HG02588 (cell line): ENCODE data around the gene GSTA4.
"Not testable (repeated sequence)": the region's sequence is repeated elsewhere in the genome, so short reads cannot be mapped to it uniquely, and the experiment has no call there.

ENCODE experiments used
- ATAC-seq: cut with Tn5 transposase; IDR thresholded peaks from one replicate; pipeline ENCODE4 v1.9.1; 2021; ENCODE audit warnings: mild to moderate bottlenecking, moderate library complexity; ENCODE audit not compliant: unreplicated experiment

GSTA4 gene

GRCh38 chr6:53014744-53015143, 19.7 kb upstream of the GSTA4 start:
- no peak for ATAC-seq

GRCh38 chr6:53014063-53014462, 19.0 kb upstream of the GSTA4 start:
- no peak for ATAC-seq

DNA sequence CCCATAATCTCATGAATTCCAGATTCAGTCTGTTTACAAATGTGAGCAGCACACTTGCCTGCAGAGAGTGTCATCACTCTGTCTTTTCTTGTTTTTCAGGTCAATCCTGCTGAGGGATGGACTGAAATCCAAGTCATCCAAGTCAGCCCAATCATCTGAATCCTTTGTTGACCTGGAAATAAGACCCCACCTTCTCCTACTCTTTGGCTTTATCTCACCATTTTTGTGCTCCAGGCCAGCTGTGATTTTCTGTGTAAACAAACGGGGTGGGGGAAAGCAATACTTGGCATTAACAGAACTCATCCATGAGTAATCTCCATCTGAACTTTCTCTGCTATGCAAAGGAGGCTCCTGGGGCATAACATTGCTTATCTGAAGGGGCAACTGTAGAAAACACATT, 16.9 kb upstream of the GSTA4 start:
- ATAC-seq = no peak

GRCh38 chr6:53010504-53010903, 15.4 kb upstream of the GSTA4 start:
- ATAC-seq = no peak

DNA sequence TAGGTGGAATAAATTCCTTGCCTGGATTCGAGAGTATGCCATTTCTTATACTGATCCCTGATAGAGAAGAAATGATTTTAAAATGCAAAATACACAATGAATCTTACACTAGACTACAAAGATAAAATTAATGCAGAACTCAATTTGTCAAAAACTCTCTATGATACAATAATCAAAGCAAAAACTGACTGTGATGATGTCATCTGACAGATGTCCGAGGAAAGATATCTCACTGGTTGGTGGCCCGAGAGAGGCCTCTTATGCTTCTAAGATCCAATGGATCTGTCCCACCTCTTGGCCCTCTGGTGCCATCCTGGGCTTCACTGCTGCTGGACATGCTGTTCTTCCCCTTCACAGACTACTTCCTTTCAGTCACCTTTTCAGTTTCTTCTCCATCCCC, 14.4 kb upstream of the GSTA4 start:
- no peak for ATAC-seq

DNA sequence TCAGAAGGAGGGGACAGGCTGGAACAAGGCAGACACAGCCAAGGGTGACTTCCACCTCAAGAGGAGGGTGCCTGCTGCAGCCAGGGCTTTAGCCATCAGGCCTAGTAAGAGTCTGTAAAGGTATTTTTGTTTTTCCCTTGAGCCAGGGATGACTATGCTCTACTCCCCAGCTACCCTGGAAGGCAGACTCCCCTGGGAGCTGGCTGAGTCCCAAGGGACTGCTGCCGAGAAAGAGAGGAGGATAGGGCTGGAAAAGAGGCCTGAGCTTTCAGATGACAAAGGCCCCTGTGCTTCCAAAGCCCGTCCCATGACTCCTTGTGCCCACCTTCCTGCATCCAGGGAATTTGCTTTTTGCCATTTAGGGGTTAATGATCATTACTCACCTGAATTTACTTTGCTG, 14.0 kb upstream of the GSTA4 start:
- no peak for ATAC-seq

GRCh38 chr6:53008192-53008687, 13.2 kb upstream of the GSTA4 start:
- ATAC-seq = not testable (repeated sequence)

- no peak for ATAC-seq
Measured at GRCh38 chr6:53005663-53006250, 10.7 kb upstream of the GSTA4 start.

DNA sequence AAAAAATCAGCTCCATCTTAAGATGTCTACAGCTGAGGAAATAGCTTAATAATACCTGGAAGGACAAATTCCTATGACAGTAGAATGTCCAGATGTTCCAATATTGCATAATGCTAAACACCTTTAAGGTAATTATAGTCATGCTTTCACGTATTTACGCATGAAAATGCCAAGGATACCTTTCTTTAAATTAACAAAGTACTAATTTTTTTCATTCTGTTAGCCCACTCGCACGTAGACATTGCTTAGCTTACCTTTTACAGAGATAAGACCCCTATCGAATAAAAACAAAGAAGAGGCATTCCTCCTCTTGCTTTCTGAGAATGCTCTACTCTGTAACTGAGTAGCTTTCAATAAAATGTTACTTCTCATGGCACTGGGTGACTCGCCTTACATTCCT, 4.4 kb upstream of the GSTA4 start:
- ATAC-seq = no peak

GRCh38 chr6:52998603-52999002, 3.5 kb upstream of the GSTA4 start:
- no peak for ATAC-seq

DNA sequence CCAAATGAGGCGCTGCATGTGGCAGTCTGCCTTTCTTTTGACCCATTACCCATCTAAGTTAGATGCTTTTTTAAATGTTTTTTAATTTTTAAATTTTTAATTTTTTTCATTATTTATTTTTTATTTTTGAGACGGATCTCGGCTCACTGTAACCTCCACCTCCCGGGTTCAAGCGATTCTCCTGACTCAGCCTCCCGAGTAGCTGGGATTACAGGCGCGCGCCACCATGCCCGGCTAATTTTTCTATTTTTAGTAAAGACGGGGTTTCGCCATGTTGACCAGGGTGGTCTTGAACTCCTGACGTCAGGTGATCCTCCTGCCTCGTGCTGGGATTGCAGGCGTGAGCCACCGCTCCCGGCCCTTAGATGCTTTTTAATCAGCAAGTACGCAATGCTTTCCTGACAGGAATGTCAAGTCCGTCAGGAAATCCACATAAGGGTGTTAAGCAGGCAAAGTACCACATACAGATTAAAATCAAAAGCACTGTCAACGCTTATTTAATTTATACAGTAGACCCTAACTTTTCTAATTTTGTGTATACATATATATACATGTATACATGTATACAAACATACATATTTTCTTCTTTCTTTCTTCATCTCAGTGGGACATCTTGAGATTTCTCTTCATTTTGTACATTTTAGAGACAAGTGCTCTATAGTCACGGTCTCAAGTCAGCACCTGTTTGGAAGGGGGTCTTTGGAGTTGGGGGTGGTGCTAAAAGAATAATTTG, 995 bp upstream of the GSTA4 start:
- ATAC-seq = no peak

DNA sequence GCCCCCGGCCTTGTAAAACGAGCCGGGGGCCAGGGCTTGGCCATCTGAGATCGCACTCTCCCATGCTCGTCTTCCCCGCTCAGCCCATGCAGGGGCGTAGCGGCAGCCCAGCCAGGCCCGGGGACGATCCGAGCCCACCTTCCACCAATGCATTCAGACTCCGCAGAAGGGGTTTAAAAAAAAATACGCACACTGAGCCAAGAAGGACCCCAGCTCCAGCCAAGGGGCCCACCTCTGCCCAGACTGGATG, 320 bp downstream of the GSTA4 start:
- ATAC-seq = peak; percentile 19

- ATAC-seq = no peak
Measured at GRCh38 chr6:52994031-52994838, 849 bp downstream of the GSTA4 start.

GRCh38 chr6:52992980-52993920, 1.8 kb downstream of the GSTA4 start:
- no peak for ATAC-seq

- ATAC-seq = no peak
Measured at GRCh38 chr6:52990342-52990741, 4.7 kb downstream of the GSTA4 start.

GRCh38 chr6:52985228-52985627, 9.9 kb downstream of the GSTA4 start:
- no peak for ATAC-seq

- ATAC-seq = peak; percentile 75
Measured at GRCh38 chr6:52984247-52984646, 10.8 kb downstream of the GSTA4 start.

- ATAC-seq = no peak
Measured at GRCh38 chr6:52983159-52983848, 11.8 kb downstream of the GSTA4 start.

GRCh38 chr6:52982680-52983079, 12.4 kb downstream of the GSTA4 start:
- no peak for ATAC-seq

DNA sequence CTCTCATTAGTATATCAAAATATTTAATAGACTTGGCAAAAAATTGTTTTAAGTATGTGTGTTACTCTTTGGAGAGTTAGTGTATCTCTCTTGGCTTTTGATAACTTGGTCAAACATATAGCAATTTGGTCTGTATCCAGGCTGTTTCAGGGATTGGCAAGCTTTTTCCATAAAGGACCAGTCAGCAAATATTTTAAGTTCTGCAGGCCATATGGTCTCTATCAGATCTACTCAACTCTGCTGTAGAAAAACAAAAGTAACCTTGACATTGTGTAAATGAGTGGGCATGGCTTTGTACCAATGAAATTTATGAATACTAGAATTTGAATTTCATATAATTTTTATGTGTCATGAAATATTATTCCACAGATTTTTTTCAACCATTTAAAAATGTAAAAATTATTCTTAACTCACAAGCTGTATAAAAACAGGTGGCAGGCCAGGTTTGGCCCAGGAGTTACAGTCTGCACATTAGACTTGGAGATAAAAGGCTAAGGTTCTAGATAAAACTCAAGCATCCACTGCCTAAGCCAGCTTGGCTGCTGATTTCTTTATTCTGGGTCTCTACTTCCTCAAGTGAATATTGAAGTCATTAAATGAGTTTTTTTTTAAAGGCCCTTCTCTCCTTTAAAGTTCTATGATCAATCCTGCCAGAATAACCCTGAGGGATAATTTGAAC, 13.7 kb downstream of the GSTA4 start:
- ATAC-seq = no peak
